Activated B cell treated with CpG ODN at 0.5 μM for 24 hours (primary cell): ENCODE measurements around the gene IL2. TPM values are rescaled to one million over a fixed set of nuclear protein-coding genes. Genes with fewer than 3 reads are reported as not detected.

Experiments
- ATAC-seq: fragments of 200-7000 bp; cut with Tn5 transposase; one replicate; pipeline ENCODE4 v1.10.0; 2021; ENCODE audit warnings: low read depth, mild to moderate bottlenecking, moderate library complexity
- CTCF ChIA-PET: fragments of 350-600 bp; sonication (Branson Sonifier 250); formaldehyde crosslinking; loops from one replicate; lab custom pipeline; 2021; ENCODE audit warnings: antibody characterized with exemption; lab: Charles Lee
- POLR2A ChIA-PET: fragments of 350-600 bp; sonication (Branson Sonifier 250); formaldehyde crosslinking; loops from one replicate; lab custom pipeline; 2021; ENCODE audit warnings: antibody characterized with exemption; lab: Charles Lee
- DNase-seq: peaks from one replicate; pipeline ENCODE4 v3.0.0; 2022
- H3K27ac Mint-ChIP-seq: one replicate; pipeline ENCODE4 v1.8.0; 2020; ENCODE audit warnings: mixed read lengths
- H3K27me3 Mint-ChIP-seq: one replicate; pipeline ENCODE4 v1.8.0; 2021; ENCODE audit warnings: mixed read lengths
- H3K36me3 Mint-ChIP-seq: one replicate; pipeline ENCODE4 v1.8.0; 2021; ENCODE audit warnings: low read depth, mixed read lengths
- H3K4me1 Mint-ChIP-seq: one replicate; pipeline ENCODE4 v1.8.0; 2021; ENCODE audit warnings: mixed read lengths
- H3K4me3 Mint-ChIP-seq: one replicate; pipeline ENCODE4 v1.8.0; 2020; ENCODE audit warnings: mild to moderate bottlenecking, mixed read lengths
- H3K9me3 Mint-ChIP-seq: one replicate; pipeline ENCODE4 v1.8.0; 2020; ENCODE audit warnings: mixed read lengths
- CTCF ChIP-seq: fragments of 200-600 bp; IDR thresholded peaks from one replicate; pipeline ENCODE4 v1.8.0; 2022; ENCODE audit warnings: antibody characterized with exemption, mild to moderate bottlenecking
- intact Hi-C: fragments of 100-400 bp; cut with micrococcal nuclease; formaldehyde crosslinking; loops from one replicate; pipeline ENCODE4 v1.15.1; 2024
- total RNA-seq: library from RNA; stranded (reverse); gene quantifications from 2 replicates; pipeline ENCODE4 v1.2.3, GENCODE V29; 2022

IL2 gene
- total RNA-seq, 1 donor from 2014 or later, result not detected

- DNase-seq, result no peak
Observed at GRCh38 chr4:122434285-122434684, 22.2 kb downstream of the IL2 start.

GRCh38 chr4:122431351-122431750 is 25.2 kb downstream of the IL2 start:
- Mint-ChIP-seq H3K27me3 (no peaks in the 10 kb centered on the region), H3K9me3 (no peaks in the 10 kb centered on the region), H3K36me3 (no peaks in the 10 kb centered on the region), H3K4me3 (no peak overlapping the region), H3K27ac (no peak overlapping the region), H3K4me1 (no peaks in the 10 kb centered on the region)
- ATAC-seq (no peak), DNase-seq (no peak)
- intact Hi-C loops, result no loop called here
- CTCF ChIA-PET, result no interaction called here
- POLR2A ChIA-PET, result no interaction called here
- no peak for TF ChIP-seq CTCF

More at GRCh38 chr4:122434285-122434684, 22.2 kb downstream of the IL2 start:
- Mint-ChIP-seq H3K36me3 (no peaks in the 10 kb centered on the region), H3K27ac (no peak overlapping the region), H3K27me3 (no peaks in the 10 kb centered on the region), H3K4me3 (no peak overlapping the region), H3K9me3 (no peaks in the 10 kb centered on the region), H3K4me1 (no peaks in the 10 kb centered on the region)
- TF ChIP-seq CTCF, result no peak
- ChIA-PET POLR2A (no interaction called here), CTCF (no interaction called here)
- intact Hi-C loops, result no loop called here
- no peak for ATAC-seq

- DNase-seq (no peak), ATAC-seq (no peak)
- ChIA-PET CTCF (no interaction called here), POLR2A (no interaction called here)
- H3K27me3 Mint-ChIP-seq, result peaks cover 5% of the 10 kb centered on the region
- H3K4me3 Mint-ChIP-seq, result no peak overlapping the region
- H3K27ac Mint-ChIP-seq, result no peak overlapping the region
- TF ChIP-seq CTCF, result no peak
- H3K9me3 Mint-ChIP-seq, result peaks cover 7% of the 10 kb centered on the region
- intact Hi-C loops, result no loop called here
- no peaks in the 10 kb centered on the region for H3K4me1 Mint-ChIP-seq
- H3K36me3 Mint-ChIP-seq, result no peaks in the 10 kb centered on the region
Observed at GRCh38 chr4:122423246-122423645, 33.3 kb downstream of the IL2 start.

- POLR2A ChIA-PET, result no interaction called here
Observed at GRCh38 chr4:122412547-122412946, 44.0 kb downstream of the IL2 start.

GRCh38 chr4:122403861-122404260 is 52.7 kb downstream of the IL2 start:
- TF ChIP-seq CTCF, result no peak
- ChIA-PET CTCF (no interaction called here), POLR2A (no interaction called here)
- ATAC-seq (no peak), DNase-seq (no peak)
- Mint-ChIP-seq H3K4me3 (no peak overlapping the region), H3K9me3 (no peaks in the 10 kb centered on the region), H3K4me1 (no peaks in the 10 kb centered on the region), H3K36me3 (no peaks in the 10 kb centered on the region), H3K27me3 (peaks cover 2% of the 10 kb centered on the region), H3K27ac (no peak overlapping the region)
- intact Hi-C loops, result no loop called here

More at GRCh38 chr4:122412547-122412946, 44.0 kb downstream of the IL2 start:
- CTCF ChIA-PET, result no interaction called here
- no peaks in the 10 kb centered on the region for H3K36me3 Mint-ChIP-seq
- intact Hi-C loops, result no loop called here
- no peak overlapping the region for H3K4me3 Mint-ChIP-seq
- H3K4me1 Mint-ChIP-seq, result no peaks in the 10 kb centered on the region
- TF ChIP-seq CTCF, result no peak
- no peaks in the 10 kb centered on the region for H3K9me3 Mint-ChIP-seq
- H3K27ac Mint-ChIP-seq, result no peak overlapping the region
- no peak for ATAC-seq
- no peak for DNase-seq
- peaks cover 5% of the 10 kb centered on the region for H3K27me3 Mint-ChIP-seq

Other genes starting within 250 kb of the IL2 start
- gene ADAD1, start 77.7 kb downstream of the IL2 start, total RNA-seq, result not detected in 2 replicates
- not detected in 2 replicates for gene IL21, start 164.3 kb upstream of the IL2 start, total RNA-seq